ENCODE results near the gene ELL2. TPM values are rescaled to one million over a fixed set of nuclear protein-coding genes. Genes with fewer than 3 reads are reported as not detected.

The ELL2 gene
- total RNA-seq, 1 experiment from 2014 or later = 24.4 TPM

DNA sequence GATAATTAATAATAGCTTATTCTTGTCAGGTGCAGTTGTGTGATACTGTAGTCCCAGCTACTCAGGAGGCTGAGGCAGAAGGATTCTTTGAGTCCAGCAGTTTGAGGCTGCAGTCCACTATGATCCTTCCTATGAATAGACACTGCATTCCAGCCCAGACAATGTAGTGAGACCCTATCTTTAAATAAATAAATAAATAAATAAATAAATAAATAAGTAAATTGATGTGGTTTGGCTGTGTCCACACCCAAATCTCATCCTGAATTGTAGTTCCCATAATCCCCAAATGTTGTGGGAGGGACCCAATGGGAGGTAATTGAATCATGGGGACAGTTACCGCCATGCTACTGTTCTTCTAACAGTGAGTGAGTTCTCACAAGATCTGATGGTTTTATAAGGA lies 5.6 kb upstream of the ELL2 start:
- no peaks in the 10 kb centered on the region for H3K27me3 Mint-ChIP-seq (ENCODE audit: low read depth)
- H3K4me1 Mint-ChIP-seq = peaks cover 23% of the 10 kb centered on the region
- POLR2A ChIA-PET = no interaction called here
- H3K9me3 Mint-ChIP-seq = no peaks in the 10 kb centered on the region
- DNase-seq (ENCODE audit: low spot score) (no peak), ATAC-seq (no peak)
- no peak overlapping the region for H3K4me3 Mint-ChIP-seq
- no peaks in the 10 kb centered on the region for H3K36me3 Mint-ChIP-seq
- no peak overlapping the region for H3K27ac Mint-ChIP-seq
- no peak for TF ChIP-seq ZNF671 (CRISPR knock-in tag; IDR thresholded peaks at IDR 0.05)
- no peak for TF ChIP-seq JAZF1 (CRISPR knock-in tag; IDR thresholded peaks at IDR 0.05)
- no peak for TF ChIP-seq ATF1 (CRISPR knock-in tag; IDR thresholded peaks at IDR 0.05)
- no peak for TF ChIP-seq GRHL2 (CRISPR knock-in tag; IDR thresholded peaks at IDR 0.05; ENCODE audit: insufficient replicate concordance, severe bottlenecking)
- TF ChIP-seq, protein P1, sequence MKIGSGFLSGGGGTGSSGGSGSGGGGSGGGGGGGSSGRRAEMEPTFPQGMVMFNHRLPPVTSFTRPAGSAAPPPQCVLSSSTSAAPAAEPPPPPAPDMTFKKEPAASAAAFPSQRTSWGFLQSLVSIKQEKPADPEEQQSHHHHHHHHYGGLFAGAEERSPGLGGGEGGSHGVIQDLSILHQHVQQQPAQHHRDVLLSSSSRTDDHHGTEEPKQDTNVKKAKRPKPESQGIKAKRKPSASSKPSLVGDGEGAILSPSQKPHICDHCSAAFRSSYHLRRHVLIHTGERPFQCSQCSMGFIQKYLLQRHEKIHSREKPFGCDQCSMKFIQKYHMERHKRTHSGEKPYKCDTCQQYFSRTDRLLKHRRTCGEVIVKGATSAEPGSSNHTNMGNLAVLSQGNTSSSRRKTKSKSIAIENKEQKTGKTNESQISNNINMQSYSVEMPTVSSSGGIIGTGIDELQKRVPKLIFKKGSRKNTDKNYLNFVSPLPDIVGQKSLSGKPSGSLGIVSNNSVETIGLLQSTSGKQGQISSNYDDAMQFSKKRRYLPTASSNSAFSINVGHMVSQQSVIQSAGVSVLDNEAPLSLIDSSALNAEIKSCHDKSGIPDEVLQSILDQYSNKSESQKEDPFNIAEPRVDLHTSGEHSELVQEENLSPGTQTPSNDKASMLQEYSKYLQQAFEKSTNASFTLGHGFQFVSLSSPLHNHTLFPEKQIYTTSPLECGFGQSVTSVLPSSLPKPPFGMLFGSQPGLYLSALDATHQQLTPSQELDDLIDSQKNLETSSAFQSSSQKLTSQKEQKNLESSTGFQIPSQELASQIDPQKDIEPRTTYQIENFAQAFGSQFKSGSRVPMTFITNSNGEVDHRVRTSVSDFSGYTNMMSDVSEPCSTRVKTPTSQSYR (CRISPR knock-in tag; IDR thresholded peaks at IDR 0.05) = no peak
- TF ChIP-seq CBFB (CRISPR knock-in tag; IDR thresholded peaks at IDR 0.05; ENCODE audit: low read depth) = no peak
- TF ChIP-seq, protein P2, sequence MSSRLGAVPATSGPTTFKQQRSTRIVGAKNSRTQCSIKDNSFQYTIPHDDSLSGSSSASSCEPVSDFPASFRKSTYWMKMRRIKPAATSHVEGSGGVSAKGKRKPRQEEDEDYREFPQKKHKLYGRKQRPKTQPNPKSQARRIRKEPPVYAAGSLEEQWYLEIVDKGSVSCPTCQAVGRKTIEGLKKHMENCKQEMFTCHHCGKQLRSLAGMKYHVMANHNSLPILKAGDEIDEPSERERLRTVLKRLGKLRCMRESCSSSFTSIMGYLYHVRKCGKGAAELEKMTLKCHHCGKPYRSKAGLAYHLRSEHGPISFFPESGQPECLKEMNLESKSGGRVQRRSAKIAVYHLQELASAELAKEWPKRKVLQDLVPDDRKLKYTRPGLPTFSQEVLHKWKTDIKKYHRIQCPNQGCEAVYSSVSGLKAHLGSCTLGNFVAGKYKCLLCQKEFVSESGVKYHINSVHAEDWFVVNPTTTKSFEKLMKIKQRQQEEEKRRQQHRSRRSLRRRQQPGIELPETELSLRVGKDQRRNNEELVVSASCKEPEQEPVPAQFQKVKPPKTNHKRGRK (CRISPR knock-in tag; IDR thresholded peaks at IDR 0.05; ENCODE audit: borderline replicate concordance) = no peak
- TF ChIP-seq, protein P3, sequence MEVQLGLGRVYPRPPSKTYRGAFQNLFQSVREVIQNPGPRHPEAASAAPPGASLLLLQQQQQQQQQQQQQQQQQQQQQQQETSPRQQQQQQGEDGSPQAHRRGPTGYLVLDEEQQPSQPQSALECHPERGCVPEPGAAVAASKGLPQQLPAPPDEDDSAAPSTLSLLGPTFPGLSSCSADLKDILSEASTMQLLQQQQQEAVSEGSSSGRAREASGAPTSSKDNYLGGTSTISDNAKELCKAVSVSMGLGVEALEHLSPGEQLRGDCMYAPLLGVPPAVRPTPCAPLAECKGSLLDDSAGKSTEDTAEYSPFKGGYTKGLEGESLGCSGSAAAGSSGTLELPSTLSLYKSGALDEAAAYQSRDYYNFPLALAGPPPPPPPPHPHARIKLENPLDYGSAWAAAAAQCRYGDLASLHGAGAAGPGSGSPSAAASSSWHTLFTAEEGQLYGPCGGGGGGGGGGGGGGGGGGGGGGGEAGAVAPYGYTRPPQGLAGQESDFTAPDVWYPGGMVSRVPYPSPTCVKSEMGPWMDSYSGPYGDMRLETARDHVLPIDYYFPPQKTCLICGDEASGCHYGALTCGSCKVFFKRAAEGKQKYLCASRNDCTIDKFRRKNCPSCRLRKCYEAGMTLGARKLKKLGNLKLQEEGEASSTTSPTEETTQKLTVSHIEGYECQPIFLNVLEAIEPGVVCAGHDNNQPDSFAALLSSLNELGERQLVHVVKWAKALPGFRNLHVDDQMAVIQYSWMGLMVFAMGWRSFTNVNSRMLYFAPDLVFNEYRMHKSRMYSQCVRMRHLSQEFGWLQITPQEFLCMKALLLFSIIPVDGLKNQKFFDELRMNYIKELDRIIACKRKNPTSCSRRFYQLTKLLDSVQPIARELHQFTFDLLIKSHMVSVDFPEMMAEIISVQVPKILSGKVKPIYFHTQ (CRISPR knock-in tag; IDR thresholded peaks at IDR 0.05) = no peak
- TF ChIP-seq, protein P4, sequence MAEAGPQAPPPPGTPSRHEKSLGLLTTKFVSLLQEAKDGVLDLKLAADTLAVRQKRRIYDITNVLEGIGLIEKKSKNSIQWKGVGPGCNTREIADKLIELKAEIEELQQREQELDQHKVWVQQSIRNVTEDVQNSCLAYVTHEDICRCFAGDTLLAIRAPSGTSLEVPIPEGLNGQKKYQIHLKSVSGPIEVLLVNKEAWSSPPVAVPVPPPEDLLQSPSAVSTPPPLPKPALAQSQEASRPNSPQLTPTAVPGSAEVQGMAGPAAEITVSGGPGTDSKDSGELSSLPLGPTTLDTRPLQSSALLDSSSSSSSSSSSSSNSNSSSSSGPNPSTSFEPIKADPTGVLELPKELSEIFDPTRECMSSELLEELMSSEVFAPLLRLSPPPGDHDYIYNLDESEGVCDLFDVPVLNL (CRISPR knock-in tag; IDR thresholded peaks at IDR 0.05; ENCODE audit: borderline replicate concordance, low read depth) = no peak
- TF ChIP-seq, protein P5, sequence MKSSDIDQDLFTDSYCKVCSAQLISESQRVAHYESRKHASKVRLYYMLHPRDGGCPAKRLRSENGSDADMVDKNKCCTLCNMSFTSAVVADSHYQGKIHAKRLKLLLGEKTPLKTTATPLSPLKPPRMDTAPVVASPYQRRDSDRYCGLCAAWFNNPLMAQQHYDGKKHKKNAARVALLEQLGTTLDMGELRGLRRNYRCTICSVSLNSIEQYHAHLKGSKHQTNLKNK (CRISPR knock-in tag; IDR thresholded peaks at IDR 0.05) = no peak
- TF ChIP-seq TEAD4 (CRISPR knock-in tag; IDR thresholded peaks at IDR 0.05) = no peak
- TF ChIP-seq ZNF219 (CRISPR knock-in tag; IDR thresholded peaks at IDR 0.05; ENCODE audit: borderline replicate concordance) = no peak
- CTCF ChIA-PET = no interaction called here

DNA sequence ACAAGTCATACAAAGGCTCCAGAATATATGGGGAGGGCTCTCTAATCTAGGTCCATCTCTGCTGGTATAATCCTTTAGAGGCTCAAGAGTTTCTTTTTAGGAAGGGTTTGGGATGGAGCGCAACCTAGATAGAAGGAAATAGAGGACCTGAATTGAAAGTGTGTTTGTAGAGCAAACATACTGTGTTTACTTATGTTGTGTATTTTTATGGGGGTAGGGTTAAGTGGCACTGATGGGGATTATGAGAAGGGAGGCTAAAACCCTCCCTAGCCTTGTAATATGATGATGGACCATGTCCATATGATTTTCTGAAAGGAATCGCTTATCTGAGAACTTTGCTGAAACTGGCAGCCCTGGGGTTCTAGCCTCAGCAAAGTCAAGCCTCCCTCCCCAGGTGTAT lies 4.4 kb upstream of the ELL2 start:
- Mint-ChIP-seq H3K9me3 (no peaks in the 10 kb centered on the region), H3K27me3 (ENCODE audit: low read depth) (no peaks in the 10 kb centered on the region), H3K4me1 (peaks cover 26% of the 10 kb centered on the region), H3K36me3 (no peaks in the 10 kb centered on the region), H3K27ac (no peak overlapping the region), H3K4me3 (no peak overlapping the region)
- ChIA-PET CTCF (no interaction called here), POLR2A (no interaction called here)
- no peak for ATAC-seq
- no peak for DNase-seq (ENCODE audit: low spot score)
- TF ChIP-seq, protein P6, sequence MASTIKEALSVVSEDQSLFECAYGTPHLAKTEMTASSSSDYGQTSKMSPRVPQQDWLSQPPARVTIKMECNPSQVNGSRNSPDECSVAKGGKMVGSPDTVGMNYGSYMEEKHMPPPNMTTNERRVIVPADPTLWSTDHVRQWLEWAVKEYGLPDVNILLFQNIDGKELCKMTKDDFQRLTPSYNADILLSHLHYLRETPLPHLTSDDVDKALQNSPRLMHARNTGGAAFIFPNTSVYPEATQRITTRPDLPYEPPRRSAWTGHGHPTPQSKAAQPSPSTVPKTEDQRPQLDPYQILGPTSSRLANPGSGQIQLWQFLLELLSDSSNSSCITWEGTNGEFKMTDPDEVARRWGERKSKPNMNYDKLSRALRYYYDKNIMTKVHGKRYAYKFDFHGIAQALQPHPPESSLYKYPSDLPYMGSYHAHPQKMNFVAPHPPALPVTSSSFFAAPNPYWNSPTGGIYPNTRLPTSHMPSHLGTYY (CRISPR knock-in tag; IDR thresholded peaks at IDR 0.05) = no peak
- 0 out of 2 replicates have a peak, but pooled peaks have one; percentile 47 for TF ChIP-seq GABPB1 (CRISPR knock-in tag; IDR thresholded peaks at IDR 0.05)
